ENCODE measurements around the gene CDIP1.

GRCh38 chr16:4468972-4469371, 69.6 kb downstream of the CDIP1 start:
- TF ChIP-seq, protein P1, sequence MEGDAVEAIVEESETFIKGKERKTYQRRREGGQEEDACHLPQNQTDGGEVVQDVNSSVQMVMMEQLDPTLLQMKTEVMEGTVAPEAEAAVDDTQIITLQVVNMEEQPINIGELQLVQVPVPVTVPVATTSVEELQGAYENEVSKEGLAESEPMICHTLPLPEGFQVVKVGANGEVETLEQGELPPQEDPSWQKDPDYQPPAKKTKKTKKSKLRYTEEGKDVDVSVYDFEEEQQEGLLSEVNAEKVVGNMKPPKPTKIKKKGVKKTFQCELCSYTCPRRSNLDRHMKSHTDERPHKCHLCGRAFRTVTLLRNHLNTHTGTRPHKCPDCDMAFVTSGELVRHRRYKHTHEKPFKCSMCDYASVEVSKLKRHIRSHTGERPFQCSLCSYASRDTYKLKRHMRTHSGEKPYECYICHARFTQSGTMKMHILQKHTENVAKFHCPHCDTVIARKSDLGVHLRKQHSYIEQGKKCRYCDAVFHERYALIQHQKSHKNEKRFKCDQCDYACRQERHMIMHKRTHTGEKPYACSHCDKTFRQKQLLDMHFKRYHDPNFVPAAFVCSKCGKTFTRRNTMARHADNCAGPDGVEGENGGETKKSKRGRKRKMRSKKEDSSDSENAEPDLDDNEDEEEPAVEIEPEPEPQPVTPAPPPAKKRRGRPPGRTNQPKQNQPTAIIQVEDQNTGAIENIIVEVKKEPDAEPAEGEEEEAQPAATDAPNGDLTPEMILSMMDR (IDR thresholded peaks at IDR 0.05; ENCODE audit: low read depth, low read length, poor library complexity, severe bottlenecking) = no peak
- TF ChIP-seq EZH2phosphoT487 (IDR thresholded peaks at IDR 0.05; ENCODE audit: borderline replicate concordance, low read length) = no peak

Measured in DOHH2 (cell line).